HG03457 (cell line): ENCODE results near the gene SBNO2.

Experiments
- ATAC-seq: cut with Tn5 transposase; IDR thresholded peaks from one replicate; pipeline ENCODE4 v1.9.1; 2021; ENCODE audit warnings: moderate number of reproducible peaks; ENCODE audit not compliant: unreplicated experiment

SBNO2 gene

DNA sequence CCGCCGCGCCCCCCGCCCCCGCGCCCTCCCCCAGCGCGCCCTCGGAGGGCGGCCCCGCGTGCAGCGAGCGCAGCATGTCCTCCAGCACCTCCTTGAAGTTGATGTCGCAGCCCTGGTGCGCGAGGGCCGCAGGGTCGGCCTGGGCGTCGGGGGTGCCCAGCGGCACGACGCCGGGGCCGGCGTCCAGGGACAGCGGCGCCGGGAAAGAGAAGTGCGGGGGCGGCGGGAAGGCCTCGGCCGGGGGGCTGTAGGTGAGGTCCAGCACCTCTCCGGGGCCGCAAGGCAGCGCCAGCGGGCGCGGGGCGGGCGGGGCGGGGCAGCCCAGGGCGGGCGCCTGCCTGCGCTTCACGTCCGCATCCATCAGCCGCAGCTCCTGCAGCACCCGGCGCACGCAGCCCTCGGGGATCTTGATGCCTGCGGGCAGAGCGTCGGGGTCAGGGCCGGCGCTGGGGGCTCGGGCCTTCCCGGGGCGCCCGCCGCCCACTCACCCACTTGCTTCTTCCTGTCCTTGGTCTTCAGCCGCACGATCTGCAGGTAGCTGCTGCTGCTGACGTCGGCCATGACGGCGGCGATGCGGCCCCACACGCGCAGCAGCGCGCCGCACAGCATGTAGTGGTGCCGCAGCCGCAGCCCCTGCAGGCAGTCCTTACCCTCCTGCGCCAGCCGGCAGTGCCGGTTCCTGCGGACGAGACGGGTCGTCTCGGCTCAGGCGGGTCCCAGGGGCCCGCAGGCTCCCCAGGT is 65.6 kb downstream of the SBNO2 start:
- no peak for ATAC-seq

DNA sequence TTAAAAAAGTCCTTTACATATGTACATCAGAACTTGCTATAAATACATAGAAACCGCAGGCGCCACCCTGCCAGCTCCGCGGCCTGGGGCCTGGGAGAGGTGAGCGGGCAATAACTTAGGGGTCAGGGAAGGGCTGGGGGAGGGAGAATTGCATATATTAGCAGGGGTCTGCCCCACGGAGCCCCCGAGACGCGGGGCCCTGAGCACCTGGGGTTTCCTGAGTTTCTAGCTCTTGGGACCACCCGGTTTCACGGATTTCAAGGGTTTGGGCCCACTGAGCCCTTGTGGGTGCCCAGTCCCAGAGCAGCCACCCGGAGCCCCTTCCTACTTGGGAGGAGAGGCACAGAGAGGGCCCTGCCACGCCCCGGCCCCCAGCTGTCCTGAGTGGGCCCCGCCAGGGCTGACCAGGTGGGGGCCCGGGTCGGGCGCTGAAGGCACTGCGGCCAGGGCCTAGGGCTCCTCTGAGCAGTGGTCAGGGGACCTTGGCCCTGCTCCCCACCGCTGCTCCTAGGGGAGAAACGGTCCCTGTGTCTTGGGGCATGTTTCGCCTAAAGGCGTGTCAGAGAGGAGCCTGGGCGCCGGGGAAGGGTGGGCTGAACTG is 66.3 kb downstream of the SBNO2 start:
- ATAC-seq: no peak

DNA sequence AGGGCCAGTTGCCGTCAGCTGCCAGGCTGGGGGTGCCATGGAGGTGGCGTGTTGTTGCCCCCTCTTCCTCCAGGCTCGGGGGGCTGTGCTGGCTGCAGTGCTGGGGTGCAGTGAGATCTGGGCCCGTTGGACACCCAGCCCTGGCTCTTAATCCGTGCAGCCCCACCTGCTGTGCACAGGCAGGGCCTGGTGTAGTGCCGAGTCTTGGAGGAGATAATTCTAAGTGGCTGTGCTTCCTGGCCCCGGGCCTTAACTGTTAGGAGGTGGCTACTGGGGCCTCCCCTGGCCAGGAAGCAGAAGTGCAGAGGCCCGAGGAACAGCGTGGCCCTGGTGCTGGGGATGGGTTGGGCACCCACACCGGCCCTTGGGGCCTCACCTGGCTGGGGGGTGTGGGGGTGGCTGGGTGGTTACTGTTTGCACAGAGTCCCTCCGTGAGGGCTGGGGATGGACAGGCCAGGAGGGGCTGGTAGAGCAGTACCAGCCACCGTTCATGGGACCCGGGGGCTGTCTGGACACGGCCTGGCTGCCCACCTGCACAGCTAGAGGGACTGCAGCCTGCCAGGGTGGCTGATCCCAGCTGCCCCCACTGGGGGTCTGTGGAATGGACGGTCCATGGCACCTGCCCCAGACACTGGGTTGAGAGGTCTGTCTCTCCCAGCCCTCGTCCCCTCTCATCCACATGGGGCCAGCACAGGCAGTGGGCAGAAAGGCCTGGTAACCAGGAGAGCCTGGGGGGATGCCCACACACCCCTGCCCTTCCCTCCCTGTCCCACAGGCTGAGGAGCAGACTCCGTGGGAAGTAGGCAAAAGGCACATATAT is 67.0 kb downstream of the SBNO2 start:
- ATAC-seq: no peak

DNA sequence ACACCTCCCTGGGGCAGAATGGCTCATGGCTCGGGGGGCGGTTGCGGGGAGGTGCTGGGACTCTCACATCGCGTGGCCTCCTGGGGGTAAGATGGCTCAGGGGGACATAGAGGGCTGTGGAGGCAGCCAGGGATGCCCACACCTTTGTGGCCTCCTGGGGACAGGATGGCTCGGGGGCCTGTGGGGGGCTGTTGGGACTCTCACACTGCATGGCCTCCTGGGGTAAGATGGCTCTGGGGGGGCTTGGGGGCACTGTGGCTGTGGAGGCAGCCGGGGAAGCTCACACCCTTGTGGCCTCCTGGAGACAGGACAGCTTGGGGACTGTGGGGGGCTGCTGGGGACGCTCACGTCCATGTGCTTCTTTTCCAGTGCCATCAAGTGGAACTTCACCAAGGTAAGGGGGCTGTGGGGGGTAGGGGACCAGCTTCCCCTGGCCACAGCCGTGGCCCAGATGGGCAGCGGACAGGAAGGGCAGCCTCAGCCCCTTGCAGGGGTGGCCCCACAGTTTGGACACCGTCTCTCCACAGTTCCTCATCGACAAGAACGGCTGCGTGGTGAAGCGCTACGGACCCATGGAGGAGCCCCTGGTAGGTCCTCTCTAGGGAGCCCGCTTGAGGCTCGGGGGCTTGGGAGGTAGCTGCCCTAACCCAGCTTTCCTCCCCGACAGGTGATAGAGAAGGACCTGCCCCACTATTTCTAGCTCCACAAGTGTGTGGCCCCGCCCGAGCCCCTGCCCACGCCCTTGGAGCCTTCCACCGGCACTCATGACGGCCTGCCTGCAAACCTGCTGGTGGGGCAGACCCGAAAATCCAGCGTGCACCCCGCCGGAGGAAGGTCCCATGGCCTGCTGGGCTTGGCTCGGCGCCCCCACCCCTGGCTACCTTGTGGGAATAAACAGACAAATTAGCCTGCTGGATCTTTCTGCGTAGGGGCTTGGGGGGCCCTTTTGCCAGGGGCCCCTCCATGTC is 67.9 kb downstream of the SBNO2 start:
- no peak for ATAC-seq

DNA sequence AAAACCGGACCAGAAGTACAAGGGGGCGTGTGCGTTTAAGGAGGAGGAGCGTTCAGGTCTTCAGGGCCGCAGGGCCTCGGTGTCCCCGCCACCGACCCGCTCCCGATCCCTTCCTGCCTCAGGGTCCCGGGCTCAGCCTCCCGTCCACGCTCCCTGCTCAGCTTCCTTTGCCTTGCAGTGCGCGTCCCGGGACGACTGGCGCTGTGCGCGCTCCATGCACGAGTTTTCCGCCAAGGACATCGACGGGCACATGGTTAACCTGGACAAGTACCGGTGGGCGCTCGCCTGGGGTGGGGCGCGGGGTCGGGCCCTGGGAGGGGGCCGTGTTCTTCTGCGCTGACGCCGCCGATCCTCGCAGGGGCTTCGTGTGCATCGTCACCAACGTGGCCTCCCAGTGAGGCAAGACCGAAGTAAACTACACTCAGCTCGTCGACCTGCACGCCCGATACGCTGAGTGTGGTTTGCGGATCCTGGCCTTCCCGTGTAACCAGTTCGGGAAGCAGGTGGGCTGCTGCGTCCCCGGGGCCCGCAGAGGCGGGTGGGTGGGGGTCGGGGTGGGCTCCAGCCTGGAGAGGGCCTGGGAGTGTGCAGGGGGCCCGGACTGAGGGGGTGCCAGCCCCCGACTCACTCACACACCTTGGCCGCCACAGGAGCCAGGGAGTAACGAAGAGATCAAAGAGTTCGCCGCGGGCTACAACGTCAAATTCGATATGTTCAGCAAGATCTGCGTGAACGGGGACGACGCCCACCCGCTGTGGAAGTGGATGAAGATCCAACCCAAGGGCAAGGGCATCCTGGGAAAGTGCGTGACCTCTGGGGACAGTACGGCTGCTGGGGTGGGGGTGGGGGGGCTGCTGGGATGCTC is 68.8 kb downstream of the SBNO2 start:
- ATAC-seq: no peak

DNA sequence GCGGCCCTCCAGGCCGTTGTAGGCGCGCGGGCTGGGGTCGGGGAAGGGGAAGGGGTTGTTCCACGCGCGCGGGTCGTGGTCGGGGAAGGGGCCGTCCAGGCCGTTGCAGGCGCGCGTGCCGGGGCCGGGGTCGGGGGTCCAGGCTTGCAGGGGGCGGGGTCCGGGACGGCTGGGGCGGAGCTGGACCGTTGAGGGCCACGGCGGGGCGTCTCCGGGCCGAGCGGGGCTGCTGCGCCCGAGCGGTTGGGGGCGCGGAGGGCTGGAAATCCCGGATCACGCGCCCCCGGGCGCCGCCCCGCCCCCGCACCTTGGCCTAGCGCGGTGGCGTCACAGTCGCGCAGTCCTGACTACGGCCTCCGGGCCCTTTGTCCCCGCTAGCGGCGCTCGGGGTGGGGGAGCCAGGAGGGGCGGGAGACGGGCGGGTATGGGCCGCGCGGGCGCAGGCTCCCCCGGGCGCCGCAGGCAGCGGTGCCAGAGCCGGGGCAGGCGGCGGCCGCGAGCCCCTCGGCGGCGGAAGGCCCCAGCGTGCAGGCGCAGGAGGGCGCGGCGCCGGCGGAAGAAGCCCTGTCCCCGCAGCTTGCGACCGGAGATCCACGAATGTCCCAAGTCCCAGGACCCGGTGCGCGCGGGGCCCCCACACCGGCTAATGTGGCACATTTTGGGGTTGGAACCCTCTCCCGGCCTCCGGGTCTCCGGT is 69.6 kb downstream of the SBNO2 start:
- no peak for ATAC-seq

DNA sequence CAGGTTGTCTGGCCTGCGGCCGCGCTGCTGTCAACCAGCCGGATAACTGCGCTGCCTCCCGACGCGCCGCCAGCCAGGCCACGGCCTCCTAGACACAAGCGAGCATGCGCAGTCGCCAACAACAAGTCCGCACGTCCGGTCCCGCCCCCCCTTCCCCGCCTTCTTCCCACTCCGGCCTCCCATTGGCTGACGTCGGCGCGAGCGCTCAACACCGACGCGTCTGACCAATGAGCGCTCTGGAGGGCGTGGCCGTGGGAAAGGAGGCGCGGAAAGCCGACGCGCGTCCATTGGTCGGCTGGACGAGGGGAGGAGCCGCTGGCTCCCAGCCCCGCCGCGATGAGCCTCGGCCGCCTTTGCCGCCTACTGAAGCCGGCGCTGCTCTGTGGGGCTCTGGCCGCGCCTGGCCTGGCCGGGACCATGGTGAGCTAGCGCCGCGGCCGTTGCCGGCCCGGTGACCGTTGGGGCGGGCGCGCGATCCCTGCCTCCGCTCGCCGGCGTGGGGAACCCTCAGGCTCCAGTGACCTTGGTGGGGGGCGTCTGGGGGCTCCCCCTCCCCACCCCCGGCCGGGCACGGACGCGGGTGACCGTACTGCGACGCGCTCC is 70.3 kb downstream of the SBNO2 start, which contains the start of gene GPX4:
GPX4 (plus strand) TSS at position 287 of the 603 bp plus-strand sequence; CDS start at position 337, 50 bp downstream.
- ATAC-seq: peak; percentile 51

DNA sequence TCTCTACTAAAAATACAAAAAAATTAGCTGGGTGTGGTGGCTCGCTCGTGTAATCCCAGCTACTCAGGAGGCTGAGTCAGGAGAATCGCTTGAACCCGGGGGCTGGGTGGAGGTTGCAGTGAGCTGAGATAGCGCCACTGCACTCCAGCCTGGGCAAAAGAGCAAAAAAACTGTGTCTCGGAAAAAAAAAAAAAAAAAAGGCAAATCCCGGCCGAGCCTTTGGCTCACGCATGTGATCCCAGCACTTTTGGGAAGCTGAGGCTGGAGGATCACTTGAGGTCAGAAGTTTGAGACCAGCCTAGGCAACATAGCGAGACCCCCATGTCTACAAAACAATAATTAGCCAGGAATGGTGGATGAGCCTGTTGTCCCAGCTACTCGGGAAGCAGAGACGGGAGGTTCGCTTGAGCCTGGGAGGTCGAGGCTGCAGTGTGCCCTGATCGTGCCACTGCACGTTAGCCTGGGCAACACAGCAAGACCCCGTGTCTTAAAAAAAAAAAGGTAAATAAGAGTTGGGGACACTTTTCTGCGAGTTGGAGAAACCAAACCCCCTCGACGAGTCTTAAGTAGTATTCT is 70.8 kb downstream of the SBNO2 start:
- ATAC-seq: no peak

DNA sequence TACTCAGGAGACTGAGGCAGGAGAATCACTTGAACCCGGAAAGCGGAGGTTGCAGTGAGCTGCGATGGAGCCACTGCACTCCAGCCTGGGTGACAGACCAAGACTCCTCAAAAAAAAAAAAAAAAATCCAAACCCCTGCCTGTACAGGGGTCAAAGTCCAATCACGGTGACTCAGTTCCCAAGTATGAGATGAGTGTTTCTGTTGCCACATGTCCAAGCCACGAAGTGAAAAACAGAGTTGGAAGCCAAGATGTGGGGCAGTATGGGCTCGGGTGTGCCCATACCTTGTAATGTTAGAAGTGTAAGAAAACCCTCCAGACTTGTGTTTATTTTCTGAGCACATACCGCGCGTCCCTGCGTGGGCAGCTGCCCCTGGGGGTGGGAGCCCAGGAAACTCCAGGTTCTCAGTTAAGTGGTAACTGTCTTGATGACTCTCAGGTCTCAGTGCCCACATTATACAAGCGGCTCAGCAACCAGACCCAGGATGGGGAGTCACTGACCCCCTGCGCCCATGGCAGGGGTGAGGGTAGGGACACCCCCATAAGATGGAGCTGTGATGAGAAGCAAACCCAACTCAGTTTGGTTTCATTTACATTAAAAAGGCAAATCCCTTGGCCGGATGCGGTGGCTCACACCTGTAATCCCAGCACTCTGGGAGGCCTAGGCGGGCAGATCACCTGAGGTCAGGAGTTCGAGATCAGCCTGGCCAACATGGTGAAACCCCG is 71.5 kb downstream of the SBNO2 start:
- ATAC-seq: no peak

DNA sequence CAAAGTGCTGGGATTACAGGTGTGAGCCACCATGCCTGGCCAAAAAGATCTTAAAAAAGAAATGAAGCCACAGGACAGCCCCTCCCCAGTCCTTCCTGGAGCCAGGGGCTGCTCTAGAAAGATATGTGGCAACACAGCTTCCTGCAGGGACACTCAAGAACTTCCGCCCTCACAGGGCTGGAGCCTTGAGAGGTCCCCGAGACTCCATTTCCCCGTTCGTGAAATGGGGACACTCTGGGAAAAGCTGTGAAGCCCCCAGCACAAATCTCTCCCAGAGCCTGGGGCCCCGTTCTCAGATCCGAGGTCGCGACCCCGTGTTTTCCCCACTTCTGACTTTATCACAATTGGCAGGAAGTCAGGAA is 72.8 kb downstream of the SBNO2 start:
- ATAC-seq: no peak

DNA sequence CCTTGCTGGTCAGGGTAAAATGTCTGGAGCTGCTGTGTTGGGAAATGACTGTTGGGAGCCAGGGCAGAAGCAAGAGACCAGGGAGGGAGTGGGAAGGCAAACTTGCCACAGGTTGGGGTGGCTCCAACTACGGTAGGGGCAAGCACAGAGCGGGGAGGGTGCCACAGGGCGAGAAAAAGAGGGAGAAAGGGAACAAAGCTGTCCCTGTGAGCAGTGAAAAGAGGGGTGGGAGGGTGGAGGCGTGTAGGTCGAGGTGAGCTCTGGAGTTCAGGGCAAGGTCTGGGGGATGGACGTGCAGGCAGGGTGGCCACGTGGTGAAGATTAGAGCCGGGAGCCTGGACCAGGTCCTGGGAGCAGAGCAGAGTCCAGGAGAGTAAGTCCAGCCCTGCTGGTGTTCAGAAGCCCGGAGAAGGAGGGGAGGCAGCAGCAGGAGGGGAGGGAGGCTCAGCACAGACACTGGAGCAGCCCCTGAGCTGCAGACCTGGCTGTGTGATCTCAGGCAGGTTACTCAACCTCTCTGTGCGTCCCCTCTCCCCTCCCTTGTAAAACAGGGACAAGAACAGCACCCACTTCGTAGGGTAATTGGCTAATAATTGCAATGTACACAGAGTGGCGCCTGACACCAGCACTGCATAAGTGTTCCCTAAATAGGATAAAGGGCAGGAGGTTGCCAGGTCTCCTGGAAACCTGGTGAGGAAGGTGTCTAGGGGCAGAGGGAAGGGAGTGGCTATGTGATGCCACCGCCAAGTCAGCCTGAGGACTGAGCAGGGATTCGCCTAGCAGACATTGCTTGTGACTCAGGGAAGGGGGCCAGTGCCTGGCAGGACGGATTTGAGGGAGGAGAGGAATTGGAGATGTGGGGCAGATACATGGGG is 75.7 kb downstream of the SBNO2 start:
- no peak for ATAC-seq

DNA sequence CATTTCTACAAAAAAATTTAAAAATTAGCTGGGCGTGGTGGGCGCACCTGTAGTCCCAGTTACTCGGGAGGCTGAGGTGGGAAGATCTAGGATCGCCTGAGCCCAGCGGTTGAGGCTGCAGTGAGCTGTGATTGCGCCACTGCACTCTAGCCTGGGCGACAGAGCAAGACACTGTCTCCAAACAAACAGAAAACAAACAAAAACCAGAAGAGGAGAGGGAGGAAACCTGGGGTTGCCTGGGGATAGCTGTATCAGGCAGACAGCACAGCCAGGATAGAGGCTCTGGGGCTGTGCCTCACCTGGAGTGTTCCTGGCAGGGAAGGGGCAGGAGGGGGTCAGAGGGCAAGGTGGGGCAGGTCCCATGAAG is 76.3 kb downstream of the SBNO2 start:
- no peak for ATAC-seq

DNA sequence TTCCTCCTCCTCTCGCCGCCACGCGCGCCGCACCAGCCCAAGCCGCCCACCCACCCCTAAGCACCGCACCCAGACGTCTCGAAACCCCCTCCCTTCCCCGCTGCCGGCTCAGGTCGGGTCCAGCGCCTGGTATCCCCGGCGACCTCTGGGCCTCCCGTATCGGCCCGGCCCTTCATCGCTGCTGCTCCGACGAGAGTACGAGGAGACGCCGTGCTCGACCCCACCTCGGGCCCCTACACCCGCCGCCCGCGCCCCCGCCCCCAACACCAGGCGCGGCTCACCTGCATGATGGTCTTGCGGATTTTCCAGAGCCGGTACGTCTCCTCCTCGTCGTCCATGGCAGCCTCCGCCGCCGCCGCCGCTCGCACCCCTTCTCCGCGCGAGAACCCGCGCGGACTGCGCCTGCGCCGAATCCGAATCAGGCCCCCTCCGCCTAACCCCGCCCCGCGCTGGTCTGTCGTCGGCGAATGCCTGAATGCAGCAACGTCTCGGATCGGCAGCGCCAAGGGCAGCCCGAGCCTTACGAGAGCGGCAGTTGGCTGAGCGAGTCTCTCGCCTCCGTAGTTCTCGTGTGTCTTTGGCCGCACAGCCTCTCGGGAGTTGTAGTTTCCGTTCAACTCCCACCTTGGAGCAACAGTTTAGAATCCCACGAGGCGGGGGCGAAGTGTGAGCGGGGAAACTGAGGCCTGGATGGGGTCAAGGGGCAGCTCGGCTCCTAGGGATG is 78.9 kb downstream of the SBNO2 start, which contains the start of gene POLR2E:
POLR2E (minus strand) TSS at position 398 of the 724 bp plus-strand sequence; CDS start at position 338, 60 bp downstream.
- ATAC-seq: peak; percentile 66

DNA sequence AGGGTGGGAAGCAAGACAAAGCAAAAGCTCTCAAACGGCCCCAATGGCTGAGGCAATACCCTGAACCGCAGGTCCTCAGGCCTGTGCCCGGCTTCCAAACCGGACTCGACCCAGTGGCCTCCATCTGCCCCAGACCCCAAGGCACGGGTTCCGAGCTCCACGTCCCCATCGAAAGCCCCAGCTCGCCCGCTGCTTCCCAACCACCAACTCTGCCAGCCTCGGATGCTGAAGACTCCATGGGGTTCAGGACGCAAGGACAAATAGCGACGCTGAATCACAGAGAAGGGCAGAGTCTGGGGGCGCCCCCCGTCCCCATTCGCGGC is 79.5 kb downstream of the SBNO2 start:
- no peak for ATAC-seq

DNA sequence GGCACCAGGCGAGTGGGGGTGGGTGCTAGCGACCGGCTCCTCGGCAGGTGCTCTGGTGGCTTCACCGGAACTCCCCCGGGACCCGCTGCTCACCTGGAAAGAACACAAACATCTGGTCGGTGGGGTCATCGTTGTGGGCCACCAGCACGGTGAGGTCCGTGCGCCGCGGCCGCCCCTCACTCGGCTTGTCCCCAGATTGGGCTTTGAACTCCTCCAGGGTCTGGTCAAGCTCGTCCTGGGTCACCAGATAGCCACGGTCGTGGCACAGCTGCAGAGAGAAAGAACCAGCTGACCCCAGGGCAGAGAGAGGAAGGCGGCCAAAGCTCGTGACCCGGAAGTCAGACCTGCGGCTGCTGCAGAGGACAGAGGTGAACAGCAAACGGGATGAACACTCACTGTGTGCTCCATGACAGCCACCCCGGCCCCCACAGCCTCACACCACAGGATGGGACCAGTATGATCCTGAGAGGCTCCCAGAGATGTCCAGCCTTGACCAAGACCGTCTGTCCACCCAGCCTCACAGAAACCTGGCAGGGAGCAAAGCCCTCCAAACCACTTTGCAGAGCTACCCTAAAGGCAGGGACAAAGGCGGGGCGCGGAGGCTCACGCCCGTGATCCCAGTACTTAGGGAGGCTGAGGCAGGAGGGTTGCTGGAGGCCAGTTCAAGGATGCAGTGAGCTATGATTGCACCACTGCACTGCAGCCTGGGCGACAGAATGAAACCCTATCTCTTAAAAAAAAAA is 80.1 kb downstream of the SBNO2 start:
- no peak for ATAC-seq

DNA sequence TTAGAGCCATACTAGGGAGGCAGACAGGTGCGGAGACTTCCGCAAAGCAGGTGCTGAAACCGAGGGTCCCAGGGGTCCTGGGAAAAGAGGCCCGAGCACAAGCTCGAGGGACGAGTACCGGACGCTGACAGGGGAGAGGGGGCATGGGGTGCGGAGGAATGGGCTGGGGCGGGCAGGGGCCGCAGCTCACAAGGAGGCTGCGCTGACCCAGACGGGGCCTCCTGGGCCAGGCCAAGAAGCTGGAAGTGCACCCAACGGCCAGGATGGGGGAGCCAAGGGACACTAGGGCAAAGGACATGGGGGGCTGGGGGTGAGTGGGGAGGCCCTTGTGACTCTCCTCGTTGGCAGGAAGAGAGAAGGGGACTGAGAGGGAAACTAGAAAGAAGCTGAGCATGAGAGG is 80.7 kb downstream of the SBNO2 start:
- no peak for ATAC-seq
